ENCODE data around the gene TMCC2.

The TMCC2 gene

DNA sequence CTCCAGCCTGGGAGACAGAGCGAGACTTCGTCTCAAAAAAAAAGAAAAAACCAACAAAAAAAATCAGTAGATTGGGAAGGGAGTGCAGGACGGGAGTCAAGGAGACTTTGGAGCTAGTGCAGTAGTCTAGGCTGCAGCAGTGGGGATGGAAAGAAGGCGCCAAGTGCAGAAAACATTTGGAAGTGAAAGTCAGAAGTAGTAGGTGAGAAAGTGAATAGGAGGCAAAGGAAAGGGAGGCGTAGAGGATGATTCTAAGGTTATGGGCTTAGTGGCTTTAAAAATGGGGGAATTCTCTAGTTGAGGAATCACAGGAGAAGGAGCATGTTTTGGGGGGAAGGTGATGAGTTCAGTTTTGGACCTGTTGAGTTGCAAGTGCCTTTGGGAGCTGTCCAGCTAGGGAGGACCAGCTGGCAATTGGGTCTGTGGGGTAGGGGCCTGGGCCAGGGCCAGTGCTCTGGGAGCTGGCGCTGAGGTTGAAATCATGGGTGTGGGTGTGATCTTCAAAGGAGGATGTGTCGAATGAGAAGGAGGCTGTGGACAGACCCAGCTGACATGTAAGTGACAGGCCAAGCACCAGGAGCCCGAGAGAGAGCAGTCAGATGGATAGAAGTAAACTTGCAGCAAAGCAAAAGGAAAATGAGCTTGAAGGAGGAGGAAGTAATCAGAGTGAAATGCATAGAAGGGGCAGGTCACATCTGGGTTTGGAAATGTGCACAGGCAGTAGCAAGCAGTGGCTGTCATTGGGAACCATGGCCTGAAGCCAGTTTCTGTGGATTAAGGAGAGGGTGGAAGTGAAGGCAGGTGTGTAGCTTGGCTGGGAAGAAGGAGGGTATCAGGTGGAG, 15.8 kb downstream of the TMCC2 start:
- no peak for DNase-seq

DNA sequence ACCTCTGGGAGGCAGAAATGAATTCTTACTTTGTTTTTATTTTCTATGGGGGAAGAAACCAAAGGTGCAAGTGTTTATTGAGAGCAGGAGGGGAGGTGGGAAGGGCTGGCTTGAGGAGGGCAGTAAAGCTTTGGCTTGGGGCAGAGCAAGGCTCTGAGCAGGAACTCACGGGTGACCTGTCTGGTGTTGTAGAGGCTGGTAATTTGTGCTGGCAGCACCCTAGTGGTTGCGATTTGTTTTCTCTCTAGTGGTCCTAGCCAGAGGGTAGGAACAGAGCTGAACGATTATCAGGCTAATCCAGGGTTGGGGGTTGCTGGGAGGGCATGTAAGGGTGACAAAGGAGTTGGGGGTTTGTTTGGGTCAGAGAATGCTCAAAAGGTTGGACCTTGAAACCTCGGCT, 16.6 kb downstream of the TMCC2 start:
- DNase-seq, result no peak

DNA sequence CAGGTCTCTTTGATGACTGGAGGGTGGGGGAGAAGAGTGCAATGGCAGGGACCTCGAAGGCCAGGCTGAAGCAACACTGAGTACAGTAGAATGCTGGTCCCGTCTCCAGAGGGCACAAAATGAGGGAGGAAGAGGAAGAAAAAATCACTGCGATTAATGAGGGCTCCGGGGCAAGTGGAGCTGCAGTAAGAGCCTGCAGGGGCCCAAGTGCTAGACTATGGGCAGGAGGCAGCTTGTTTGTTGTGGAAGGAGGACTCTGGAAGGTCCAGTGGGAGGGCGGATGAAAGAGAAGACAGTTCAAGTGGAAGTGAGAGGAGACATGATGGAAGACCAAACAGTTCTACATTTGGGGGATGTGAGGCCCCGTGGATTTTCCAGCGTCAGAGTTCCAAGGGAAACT, 17.4 kb downstream of the TMCC2 start:
- DNase-seq, result no peak

DNA sequence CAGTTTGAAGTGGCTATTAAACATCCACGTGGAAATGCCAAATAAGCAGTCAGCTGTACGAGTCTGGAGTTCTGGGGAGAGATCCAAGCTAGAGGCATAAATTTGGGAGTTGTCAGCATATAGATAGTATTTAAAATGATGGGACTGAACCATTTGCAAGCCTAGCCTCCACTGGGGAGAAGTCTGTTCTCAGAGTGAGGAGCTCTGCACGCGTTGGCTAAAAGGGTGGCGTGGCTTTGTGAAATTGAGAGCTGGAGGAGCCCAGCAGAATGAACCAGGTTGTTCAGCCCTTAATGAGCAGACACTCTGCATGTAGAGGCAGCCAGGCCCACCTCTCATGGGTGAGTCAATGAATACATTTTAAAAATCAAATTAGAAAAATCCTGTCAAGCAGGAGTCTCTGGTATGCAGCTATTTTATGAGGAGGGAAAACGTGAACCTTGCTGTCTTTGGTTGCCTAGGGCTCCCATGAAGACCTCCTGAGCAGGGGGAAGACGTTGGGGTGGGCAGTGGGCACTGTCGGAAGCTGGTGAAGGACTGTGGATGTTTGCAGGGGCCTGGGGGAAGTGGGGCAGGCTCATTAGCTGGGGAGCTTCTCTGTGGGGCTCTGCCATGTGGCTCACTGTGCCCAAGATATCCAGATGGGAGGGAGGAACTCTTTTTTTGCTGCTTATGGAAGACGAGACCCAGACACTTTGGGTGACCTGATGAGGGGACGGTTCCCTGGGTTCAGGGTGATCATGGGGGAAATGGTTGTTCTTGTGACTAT, 18.8 kb downstream of the TMCC2 start:
- no peak for DNase-seq

DNA sequence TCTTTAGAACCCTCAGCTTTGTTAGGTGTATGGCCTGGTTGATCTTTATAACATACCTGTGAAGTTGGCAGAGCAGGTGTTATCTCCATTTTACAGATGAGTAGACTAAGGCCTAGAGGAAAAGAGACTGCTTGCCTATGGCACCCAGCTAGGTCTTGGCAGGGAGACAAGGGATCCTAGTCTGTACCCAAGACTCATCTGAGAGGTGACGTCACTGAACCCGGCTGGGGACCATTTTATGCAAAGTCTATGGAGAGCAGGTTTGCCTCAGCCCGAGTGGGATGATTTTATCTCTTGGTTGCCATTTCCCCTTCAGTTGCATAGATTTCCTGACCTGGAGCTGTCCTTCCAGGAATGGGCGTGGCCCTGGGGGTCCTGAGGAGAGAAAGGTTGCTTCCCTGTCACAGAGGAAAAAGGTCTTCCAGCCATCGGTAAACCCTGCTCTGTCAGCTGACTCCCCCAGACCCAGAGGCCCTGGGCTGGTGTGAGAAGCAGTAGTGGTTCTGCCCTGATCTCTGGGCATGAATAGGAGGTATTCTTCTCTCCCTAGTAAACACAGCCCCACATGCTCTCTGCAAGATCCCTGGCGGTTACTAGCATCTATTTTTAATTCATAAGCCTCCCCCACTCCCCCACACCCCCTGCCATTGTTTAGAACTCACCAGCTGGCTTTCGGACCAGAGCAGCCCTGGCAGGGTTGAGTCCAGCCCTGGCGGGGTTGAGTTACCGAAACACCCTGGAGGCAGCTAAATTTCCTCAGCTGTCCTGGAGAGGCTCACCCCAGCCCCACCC, 19.6 kb downstream of the TMCC2 start:
- no peak for DNase-seq

DNA sequence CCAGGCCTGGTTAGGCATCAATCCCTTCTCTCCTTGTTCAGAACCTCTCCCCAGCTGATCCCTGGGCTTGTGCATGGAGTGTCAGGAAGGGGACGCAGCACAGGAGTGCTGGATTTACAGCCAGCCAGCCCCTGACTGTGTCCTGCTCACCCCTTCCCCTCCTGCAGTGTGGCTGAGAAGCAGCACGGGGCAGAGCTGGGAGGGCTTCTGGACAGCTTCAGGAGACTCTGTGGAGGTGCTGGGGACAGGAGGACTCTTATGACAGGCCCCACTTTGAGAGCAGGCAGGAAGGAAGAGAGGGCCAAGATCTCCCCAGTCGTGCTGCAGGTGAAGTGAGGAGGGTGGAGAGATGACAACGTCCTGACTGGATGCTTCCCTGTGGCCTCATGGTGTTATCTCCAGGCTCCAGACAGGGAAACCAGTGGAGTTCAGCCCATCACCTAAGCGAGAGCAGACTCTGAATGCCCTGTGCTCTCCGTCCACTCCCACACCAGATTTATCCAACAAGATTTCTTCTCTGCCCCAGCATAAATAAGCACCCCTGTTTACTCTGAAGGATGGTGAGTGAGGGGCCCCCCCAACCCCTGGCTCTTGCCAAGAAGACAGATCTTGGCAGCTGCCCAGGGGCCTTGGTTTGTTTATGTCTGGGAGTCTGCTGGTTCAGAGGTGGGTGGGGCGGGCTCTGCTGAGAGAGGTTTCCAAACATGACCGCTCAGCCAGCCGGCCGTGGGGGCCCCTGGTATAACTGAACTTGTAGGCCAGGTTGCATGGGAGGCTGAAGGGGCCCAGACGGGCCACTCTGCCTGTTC, 21.3 kb downstream of the TMCC2 start:
- no peak for DNase-seq

DNA sequence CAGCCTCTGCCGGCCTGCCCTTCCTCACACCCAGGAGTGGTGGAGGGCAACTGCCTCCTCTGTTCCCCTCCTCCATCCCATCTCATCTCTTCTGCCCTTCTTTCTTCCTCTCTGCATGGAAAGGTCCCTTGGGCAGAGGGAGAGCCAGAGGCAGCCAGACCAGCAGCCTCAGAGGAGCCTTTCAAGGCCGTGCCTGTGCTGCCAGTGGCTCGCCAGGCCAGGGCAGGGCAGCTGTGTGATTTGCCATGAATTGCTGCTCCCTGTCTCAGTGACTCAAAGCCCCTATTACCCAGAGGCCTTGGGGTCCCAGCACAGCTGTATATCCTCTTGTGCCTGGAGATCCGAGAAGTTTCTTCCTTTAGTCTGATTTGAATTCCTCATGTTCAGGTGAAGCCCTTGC, 21.9 kb downstream of the TMCC2 start:
- no peak for DNase-seq

DNA sequence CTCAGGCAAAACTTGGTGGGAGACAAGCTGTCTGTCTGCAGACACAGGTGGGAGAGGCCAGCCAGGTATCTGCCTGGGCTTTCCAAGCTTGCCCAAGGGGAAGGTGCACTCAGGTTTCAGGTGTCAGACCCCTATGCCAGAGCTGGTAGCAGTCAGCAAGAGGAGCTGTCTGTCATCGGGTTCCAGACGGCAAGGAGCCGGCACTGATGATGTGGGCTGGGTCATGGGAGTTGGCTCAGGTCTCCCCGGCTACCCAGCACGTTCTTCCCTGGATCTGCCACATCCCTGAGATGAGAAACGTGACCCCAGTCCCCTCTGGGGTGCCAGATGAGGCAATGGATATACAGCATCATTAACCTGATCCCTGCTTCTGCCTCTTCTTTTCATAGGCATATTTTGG, 23.0 kb downstream of the TMCC2 start:
- DNase-seq, result no peak

DNA sequence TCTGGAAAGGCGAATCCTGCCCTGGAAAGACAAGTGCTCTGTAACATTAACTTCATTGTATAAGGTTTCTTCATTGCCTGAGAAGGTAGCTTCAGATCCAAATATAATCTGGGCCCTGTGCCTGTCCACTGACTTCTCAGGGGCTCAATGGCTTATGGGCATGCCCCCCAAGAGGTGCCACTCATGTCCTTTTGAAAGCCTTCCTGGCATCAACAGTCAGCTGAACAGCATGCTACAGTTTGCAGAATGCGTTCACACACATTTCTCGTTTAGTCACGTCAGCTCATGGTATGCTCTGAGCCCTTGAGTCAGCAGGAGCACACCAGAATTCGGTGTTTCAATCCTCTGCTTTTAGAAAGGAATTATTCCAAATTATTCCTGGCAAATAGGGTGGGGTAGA, 23.8 kb downstream of the TMCC2 start:
- no peak for DNase-seq

DNA sequence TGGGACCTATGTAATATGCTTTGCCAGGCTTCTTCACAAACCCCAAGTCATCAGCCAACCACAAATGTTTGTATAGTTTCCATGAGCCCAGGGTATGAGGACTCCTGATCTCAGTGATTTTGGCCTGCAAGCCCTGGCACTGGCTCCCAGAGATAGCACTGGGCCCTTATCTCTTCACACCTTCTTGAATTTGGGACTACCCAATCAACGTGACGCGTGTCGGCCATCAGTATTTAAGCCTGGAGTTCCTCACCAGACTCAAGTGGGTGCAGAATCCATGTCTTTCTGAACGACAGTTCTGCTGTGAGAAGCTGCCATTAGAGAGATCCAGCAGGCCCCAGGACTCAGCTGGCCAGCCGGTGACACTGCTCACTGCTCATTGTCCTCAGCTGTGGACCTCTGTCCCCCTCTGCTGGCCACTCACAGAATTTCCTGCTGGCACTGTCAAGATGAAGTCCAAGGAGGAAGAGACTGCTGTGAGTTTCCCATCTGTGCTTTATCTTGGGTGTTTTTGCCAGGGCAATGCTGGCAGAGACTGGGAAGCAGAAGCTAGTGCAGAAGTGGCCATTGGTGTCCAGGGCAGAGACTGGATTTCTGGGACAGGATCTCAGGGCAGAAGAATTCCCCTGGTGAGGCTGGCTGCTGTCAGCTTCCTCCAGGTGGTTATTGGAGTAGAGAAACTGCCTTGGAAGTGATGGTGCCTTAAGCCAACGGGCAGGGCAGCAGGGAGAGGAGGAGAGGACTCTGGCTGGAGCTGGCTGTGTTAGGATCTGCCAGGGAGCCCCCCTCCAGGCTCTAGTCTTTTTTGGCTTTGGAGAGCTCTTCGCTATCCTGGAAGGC, 28.4 kb downstream of the TMCC2 start:
- peak; percentile 83 to 86 for DNase-seq

DNA sequence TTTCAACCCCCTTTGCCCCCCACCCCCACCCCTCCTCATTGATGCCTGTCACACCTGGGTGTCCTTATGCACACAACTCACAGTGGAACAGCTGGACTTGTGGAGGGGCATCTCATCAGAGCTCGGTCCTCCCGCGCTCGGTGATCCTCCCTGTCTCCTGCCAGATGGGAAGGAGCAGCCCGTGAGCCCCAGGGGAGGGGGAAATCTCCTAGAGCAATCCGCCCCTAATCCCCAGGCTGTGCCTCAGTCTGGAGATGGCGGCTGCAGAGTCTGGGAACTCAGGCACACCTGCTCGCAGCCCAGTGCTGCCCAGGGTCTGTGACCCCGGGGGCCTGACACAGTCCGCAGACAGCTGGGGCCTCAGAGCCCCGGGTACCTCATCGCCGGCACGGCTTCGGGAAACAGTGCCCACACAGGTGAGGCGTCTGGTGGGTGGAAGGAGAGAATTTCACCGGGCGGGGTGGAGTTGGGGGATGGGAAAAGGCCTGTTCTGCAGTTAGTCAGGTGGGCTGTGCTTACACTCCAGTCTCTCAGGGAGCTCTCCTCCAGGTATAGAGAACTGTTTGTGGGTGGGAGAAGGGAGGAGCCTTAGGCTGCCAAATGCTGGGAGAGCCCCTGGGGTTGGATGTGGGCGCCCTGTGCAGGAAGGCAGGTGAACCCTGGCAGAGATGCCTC, 29.3 kb downstream of the TMCC2 start:
- DNase-seq, result no peak

DNA sequence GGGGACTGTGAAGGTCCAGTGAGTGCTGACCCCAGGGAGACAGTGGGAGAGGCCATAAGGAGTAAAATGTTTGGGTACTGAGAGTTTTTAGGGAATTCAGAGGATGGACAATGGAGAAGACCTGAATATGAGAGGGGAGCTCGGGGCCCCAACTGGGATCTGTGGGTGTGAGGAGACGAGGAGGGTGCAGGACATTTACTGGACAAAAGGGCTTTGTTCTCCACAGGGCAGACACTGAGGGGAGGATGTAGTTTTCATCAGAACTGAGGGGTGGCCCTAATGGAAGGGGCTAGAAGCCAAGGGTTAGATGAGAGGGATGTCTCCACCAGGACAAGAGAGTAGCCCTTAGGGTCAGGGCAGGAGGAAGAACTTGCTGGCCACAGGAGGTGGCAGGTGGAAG, 30.0 kb downstream of the TMCC2 start:
- DNase-seq, result no peak

DNA sequence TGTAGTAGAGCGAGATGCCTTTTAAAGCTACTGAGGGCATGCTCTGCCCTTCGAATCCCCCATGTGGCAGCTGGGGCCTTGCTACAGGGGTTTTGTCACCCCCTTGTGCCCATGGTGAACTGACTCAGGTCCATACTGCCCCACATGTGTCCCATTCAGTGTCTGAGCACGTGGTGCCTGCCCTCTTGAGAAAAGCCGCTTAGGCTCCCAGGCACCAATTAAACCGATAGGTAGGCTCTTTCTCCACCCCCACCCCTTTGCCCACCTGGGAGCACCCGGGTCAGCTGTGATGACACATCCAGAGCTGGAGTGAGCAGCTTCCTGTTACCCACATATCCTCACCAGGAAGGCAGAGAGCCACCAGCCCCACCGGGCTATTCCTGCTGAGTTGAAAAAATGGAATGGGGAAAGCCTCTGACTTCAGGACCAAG, 30.5 kb downstream of the TMCC2 start:
- DNase-seq, result no peak

DNA sequence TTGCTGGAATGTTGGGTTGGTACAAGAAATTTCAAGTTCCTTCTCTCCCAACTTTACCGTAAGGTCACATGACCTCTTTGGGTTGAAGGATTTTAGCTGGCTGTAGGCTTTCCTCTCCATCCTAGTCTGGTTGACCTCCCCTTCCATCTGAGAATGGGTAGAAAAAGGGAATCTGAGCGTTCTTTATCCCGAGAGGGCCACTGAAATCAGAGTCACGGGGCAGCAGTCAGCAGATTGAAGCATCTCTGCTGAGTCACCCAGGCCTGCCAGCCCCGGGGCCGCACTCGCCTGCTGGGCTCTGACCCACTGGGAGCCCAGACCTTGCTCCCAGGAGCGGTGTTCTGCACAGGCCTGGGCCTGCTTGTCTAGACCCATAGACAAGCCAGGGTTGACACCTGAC, 31.0 kb downstream of the TMCC2 start:
- DNase-seq, result no peak

DNA sequence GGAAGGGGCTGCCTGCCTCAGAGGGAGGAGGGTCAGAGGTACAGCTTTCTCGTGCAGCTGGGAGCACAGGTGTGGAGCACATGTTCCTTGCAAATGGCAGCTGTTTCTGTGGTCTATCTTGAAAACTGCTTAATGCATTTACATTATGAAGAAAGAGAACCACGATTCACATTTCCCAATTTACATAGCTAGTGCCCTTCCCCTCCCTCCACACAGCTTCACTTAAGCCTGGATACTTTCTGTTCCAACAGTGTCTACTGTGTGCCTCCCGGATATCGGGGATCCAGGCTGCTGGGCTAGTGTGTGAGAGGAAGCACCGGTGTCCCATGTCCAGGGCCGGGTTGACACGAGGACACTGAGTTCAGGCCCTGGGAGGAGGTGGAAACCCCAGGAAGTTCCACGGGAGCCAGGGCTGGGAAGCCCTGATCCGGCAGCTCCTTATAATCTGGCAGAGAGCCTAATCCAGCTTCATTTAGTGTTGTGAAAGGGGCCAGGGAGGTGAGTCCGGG, 31.6 kb downstream of the TMCC2 start:
- no peak for DNase-seq

DNA sequence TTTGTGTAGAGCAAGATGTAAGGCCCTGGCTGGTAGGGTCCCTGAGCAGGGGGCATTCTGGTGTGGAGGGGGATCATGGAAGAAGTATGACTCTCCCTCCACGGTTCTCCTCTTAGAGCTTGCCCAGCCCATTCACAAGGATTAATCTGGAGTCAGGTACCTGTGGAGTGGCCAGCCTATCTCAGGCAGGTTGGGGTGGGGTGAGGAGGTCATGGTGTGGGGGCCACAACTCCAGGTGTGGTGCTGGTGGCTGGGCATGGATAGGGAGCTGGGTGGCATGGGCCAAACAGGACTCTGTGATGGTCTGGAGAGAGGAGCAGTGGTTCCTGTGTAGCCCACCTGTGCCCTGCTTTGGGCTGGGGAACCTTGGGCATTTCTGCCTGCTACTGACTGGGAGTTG, 32.3 kb downstream of the TMCC2 start:
- DNase-seq, result no peak

DNA sequence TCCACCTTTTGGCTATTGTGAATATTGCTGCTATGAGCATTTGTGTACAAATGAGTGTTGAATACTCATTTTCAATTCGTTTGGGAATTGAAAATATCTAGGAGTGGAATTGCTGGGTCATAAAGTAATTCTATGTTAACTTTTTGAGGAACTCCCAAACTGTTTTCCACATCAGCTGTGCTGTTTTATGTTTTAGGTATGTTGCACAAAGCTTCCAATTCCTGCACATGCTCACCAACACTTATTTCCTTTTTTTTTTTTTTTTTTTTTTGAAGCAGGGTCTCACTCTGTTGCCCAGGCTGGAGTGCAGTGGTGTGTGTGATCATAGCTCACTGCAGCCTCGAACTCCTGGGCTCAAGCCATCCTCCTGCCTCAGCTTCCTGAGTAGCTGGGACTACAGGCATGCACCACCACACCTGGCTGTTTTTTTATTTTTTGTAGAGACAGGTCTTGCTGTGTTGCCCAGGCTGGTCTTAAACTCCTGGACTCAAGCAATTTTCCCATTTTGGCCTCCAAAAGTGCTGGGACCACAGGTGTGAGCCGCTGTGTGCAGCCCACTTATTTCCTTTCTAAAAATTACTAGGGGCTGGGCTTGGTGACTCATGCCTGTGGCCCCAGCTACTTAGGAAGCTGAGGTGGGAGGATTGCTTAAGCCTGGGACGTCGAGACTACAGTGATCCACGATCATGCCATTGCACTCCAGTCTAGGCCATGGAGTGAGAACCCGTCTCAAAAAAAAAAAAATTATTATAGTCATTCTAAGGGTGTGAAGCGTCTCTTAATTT, 33.4 kb downstream of the TMCC2 start:
- no peak for DNase-seq

DNA sequence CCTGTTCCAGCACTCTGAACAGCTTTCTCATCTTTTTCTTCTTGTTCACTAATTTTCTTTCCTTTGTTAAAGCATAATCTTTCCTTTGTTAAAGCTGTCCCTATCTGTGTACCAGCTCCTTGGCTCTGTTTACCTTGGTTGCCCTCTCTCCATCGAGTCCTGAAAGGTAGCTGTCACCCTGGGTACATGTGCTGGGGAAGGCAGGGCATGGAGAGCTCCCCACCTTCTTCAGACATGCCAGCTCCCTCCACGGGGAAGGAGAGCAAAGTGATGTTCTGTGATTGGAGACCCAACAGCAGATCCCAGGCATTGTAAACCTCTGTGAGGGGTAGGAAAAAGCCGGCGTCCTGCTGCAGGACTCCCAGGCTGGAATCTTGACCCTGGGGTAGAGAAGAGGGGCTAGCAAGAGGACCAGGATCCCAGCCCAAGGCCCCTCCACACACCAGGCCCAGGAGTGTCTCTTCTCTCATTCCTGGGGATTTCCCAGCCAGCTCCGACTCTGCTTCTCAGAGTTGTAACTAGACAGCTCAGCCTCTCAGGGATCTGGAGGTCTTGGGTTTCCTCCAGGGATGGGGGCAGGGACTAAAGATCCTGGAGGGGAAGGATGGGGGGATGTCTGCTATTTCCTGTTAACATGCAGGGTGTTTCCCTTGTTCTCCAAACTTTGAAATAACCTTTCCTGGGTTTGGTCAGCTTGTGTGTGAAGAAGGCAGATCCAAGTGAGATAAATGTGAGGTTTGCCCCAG, 34.4 kb downstream of the TMCC2 start:
- no peak for DNase-seq

DNA sequence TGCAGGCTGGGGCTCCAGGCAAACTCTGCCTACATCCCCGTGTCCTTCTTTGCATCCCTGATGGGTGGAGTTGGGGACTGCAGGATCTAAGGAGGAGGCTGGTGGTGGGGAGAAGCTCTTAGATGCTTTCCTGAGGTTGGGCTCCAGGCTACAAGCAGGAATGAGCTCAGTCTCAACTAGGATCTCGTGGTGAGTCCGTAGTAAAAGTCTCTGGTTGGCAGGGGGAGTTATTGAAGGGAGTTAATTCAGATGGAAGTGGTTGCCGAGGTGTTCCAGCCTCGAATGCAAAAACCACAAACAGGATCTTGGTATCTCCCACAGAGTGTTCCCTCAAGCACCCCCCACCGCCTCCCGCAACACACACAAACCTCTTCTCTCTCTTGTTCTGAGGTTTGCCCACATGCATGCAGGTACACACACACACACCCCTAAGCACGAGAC, 35.0 kb downstream of the TMCC2 start:
- DNase-seq, result no peak
